GM18526 (cell line): Measurements from ENCODE around the gene KIF6.

ENCODE experiments used
- POLR2A ChIP-seq: IDR thresholded peaks from 3 replicates; pipeline ENCODE4 v1.6.1; 2011; ENCODE audit not compliant: insufficient read length; ENCODE audit errors: extremely low read depth

The KIF6 gene

DNA sequence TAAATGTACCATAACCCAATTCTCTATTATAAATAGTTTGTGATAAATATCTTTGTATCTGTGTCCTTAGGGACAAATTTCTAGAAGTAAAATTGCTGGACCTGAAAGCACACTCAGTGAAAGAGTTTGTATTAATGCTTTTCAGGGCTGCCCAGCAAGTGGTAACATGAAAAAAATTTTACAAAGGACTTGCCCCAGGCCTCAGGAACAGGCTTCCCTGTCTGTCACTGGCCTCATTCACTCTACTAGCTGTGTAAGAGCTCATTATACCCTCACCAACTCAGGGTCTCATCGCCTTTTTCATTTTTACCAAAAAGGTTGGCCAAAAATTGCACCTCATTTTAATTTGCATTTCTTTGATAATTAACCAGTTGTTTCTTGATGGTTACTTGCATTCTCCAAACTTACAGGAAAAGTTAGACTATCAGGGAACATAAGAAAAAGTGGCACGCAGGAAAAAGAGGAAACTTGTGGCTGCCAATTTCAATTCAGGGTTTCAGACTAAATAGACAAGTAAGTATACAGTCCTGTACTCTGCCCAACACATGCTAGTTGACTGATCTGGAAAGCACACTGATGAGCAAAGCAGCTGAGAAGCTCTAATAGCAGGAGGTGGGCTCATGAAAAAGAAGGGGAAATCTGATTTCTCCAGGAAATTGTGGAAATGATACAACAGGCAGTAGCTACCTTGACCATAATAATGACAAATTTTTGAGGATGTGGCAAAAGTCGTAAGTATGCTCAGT is 161.5 kb downstream of the KIF6 start:
- TF ChIP-seq POLR2A = no peak

DNA sequence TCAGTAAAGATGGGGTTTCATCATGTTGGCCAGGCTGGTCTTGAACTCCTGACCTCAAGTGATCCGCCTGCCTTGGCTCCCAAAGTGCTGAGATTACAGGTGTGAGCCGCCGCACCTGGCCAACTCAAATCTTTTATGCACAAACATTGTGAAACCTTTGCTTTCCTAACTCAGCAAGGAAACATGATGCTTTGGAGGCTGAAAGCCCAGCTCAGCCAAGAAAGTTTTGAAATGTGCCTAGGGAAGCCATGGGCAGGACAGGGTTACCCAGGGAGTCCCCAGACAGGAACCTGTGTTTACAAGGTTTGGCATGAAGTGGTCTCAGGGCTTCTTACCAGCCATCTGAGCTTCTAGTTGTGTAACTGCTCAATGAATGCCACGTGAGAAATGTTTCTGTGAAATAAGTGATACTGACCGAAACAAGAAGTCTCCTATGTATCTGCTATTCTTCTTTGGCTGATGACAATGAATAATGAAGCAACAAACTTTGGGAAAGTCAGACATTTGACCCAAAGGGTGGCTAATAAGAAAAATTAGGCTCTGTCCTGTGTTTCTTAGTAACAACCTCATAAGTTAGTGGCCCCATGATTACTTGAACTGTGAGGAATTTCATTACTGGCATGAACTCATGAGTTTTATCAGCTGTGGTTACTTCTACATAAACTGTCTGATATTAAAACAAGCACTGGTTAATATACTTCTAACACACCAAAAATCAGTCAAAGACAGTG is 163.5 kb downstream of the KIF6 start:
- TF ChIP-seq POLR2A = no peak

- no peak for TF ChIP-seq POLR2A
Measured at GRCh38 chr6:39560915-39561314, 164.3 kb downstream of the KIF6 start.

- no peak for TF ChIP-seq POLR2A
Measured at GRCh38 chr6:39558591-39559190, 166.5 kb downstream of the KIF6 start.

DNA sequence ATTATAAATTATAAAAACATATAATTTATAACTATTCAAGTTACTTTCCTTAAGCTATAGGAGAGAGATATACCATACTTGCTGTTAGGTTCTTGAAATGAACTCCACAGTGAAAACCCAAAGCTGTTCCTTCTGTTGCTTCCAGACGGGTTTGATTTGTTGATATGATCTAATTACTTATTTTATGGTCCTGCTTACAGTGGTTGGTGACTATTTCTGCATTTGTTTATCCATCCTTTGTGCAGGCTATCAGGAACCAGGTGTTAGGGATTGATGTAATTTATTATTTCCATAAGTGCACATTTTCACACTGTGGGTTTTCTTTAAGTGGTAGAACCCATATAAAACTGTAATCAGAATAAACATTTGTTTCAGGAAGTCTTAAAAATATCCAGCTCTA is 167.1 kb downstream of the KIF6 start:
- TF ChIP-seq POLR2A = no peak

DNA sequence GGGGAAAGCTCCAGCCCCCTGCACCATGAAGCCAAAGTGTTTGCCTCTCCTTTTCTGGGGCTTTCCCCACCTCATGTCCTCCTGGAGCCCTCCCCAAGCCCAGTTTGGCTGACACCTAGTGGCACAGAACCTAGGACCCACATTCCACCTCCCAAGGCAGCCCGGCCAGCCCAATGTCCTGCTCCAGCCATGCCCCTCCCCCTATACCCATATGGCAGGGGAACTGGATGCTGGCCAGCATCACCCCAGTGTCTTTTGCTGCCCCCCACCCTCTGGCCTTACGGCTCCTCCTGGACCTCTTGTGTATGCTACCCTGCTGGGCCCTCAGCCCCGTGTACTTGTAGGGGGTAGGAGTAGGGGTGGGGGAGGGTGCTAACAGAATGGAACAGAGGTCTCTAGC is 170.1 kb downstream of the KIF6 start:
- no peak for TF ChIP-seq POLR2A

- no peak for TF ChIP-seq POLR2A
Measured at GRCh38 chr6:39553860-39554802, 171.1 kb downstream of the KIF6 start.

- no peak for TF ChIP-seq POLR2A
Measured at GRCh38 chr6:39553029-39553428, 172.2 kb downstream of the KIF6 start.

DNA sequence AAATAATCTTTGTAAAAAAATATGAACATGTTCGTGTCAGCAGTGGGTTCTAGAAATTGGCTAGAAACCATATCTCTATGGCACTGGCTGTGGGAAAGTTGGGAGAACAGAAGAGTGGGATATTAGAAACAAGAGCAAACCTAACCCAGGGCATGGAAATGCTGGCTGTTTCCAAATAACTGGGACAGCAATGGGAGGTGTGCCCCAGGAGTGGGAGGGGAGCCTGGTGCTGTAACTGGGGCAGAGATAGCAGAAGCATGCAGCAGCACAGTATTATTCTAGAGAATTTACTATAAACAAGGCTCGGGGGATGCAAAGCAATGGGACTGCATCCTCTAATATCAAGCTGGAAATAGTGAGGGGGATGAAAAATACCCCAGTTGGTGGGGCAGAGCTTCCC is 175.0 kb downstream of the KIF6 start:
- TF ChIP-seq POLR2A = no peak

DNA sequence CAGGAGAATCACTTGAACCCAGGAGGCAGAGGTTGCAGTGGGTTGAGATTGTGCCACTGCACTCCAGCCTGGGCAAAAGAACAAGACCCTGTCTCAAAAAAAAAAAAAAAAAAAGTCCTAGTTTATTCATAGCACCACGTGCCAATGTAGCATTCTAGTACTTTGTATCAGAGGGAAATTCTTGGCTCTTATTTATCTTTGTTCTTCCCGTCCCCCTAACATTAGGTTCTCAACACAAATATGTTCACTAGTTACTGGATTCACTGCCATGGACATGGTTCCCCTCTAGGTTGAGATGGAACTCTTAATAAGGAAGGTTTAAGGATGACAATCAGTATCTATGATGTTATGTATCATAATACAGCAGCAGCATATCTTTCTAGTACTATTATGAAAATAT is 178.5 kb downstream of the KIF6 start:
- TF ChIP-seq POLR2A = no peak

DNA sequence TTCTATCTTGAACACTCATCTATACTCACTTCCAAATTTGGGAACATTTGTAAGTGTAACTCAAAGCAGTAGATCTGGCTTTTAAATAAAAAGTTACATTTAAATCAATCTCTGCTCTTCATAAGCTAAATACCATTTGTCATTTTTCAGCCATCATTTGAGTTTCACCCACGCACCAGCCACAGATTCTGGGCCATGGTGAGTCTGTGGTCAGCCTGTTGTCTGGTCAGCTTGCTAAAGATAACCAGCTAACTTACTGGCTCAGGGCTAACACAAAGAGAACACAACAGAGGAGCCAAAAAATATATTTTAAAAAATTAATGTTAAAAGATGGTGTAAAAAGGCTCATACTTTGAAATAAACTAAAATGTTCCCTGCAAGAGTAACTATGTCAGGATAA is 181.3 kb downstream of the KIF6 start:
- no peak for TF ChIP-seq POLR2A

DNA sequence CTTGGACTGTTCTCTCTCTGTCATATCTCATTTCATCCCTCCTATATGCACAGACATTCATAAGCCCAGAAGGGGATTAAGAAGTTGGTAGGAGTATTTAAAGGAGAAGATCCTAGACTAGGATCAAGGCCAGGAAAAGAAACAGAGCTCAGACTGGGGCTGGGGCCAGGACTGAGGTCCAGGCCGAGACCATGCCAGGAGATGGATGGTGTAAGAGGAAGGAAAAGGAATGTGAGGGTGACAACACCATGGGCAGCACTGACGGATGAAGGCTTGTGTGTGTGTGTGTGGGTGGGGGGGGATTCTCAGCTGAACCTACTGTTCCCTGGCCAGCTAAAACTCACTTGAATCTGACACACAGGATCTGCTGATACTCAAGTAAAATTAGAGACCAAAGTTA is 182.1 kb downstream of the KIF6 start:
- TF ChIP-seq POLR2A = no peak

DNA sequence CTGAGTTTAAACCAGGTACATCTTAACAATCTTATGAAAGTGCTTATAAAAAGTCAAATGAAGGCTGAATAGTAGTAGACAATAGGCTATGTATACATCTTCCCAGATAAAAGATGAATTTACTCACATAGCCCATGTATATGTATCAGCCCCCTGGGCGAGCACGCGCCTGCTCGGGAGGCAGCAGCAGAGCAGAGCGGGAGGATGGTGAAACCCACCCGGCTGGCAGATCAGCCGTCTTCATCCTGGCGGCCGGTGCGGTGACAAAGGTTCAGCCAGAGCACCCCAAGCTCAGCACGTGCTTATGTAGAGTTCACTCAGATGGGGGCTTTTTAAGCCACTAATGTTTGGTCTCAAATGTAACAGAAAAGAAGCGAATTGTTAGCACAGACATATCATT is 184.8 kb downstream of the KIF6 start:
- no peak for TF ChIP-seq POLR2A

GRCh38 chr6:39530201-39530759 is 194.9 kb downstream of the KIF6 start:
- no peak for TF ChIP-seq POLR2A
